T-helper 17 cell (primary cell): ENCODE measurements around the gene RAI14. TPM values are rescaled to one million over a fixed set of nuclear protein-coding genes. Genes with fewer than 3 reads are reported as not detected.
"Not testable (repeated sequence)": the region's sequence is repeated elsewhere in the genome, so short reads cannot be mapped to it uniquely, and the experiment has no call there.

Experiments used
- ATAC-seq: fragments of 150-1000 bp; cut with Tn5 transposase; 2 replicates; pipeline ENCODE4 v1.10.0; 2021; ENCODE audit warnings: mild to moderate bottlenecking, moderate library complexity
- DNase-seq, 3 donors: peaks; one replicate each; pipeline versions ENCODE4 v3.0.0 to v3.0.0-alpha.2; 2020 to 2021
- H3K9me3 ChIP-seq: one replicate; pipeline ENCODE4 v1.7.0; 2013; ENCODE audit warnings: low read length, mild to moderate bottlenecking; ENCODE audit not compliant: control insufficient read depth, poor library complexity, severe bottlenecking
- H3K27ac Mint-ChIP-seq: one replicate; pipeline ENCODE4 v1.8.0; 2022; ENCODE audit warnings: mild to moderate bottlenecking, moderate library complexity, mixed read lengths
- H3K27me3 Mint-ChIP-seq: one replicate; pipeline ENCODE4 v1.8.0; 2022; ENCODE audit warnings: mixed read lengths
- H3K36me3 Mint-ChIP-seq: one replicate; pipeline ENCODE4 v1.8.0; 2022; ENCODE audit warnings: low read depth, mixed read lengths
- H3K4me1 Mint-ChIP-seq: one replicate; pipeline ENCODE4 v1.8.0; 2022; ENCODE audit warnings: mild to moderate bottlenecking, mixed read lengths
- H3K4me3 Mint-ChIP-seq: one replicate; pipeline ENCODE4 v1.8.0; 2022; ENCODE audit warnings: mild to moderate bottlenecking, moderate library complexity, mixed read lengths
- total RNA-seq, 4 donors: library from RNA in 2 of 4; stranded (reverse) in 2 of 4; gene quantifications; one replicate each; pipeline ENCODE4 v1.2.3 and lab custom pipeline; 2022 to 2026

Gene RAI14
- total RNA-seq, 2 donors from 2014 or later: 2.0 to 3.1 TPM

DNA sequence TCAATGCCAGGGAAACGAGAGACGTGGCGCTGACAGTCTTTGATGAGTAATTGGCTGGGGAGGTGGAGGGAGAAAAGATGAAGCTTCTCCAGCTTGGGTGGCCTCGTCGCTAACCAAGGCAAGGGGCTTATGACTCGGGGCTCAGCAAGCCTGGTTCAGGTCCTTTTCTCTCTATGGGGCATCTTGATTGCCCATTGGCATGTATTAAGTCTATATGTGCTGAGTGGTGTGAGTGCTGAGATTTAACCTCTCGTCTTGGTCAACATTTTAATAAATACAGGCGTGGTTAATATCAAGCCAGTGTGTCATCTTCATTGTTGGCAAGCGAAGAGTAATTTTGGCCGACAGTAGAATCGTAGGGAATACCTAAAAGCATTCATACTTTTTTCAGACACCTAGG, 85.9 kb downstream of the RAI14 start:
- H3K4me3 Mint-ChIP-seq: no peak overlapping the region
- no peaks in the 10 kb centered on the region for H3K4me1 Mint-ChIP-seq

DNA sequence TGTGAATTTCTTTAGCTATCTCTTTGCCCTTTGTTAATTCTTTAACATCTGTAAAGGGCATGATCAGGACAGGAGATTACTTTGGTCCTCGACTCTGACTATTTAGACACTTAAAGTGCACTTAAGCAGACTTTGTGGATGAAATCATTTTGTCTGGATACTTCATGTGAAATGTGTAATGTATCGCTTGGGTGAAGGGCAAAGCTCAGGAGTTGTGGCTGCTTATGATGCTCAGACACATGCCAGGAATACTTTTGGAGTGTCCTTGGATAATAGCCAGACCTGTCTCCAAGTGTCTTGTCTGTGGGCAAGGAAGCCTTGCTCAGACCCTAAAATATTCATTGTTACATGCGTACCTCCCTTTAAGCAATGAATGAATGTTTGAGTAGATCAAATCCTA, 87.8 kb downstream of the RAI14 start:
- no peak overlapping the region for H3K4me3 Mint-ChIP-seq

More for the DNA sequence above, 85.9 kb downstream of the RAI14 start:
- no peaks in the 10 kb centered on the region for H3K9me3 ChIP-seq
- Mint-ChIP-seq H3K36me3 (no peaks in the 10 kb centered on the region), H3K27ac (peak overlapping the region; percentile 48), H3K27me3 (no peaks in the 10 kb centered on the region)
- ATAC-seq (no peak), DNase-seq (no peak)

DNA sequence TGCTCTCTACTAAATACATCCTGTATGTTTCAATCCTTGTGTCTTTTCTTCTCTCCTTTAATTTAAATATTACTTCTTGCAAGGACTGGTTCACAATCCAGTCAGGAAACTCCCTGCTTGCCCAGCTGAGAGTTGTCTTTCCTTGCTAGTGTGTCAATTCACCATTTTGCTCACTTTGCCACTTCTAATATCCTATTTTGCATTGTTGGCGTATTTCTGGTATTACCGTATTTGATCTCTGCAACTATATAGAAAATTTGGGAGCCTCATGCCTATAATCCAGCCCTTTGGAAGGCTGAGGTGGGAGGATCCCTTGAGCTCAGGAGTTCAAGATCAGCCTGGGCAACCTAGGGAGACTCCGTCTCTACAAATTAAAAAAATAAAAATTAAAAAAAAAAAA, 92.3 kb downstream of the RAI14 start:
- Mint-ChIP-seq H3K4me3 (no peak overlapping the region), H3K27ac (no peak overlapping the region), H3K36me3 (peaks cover 3% of the 10 kb centered on the region), H3K27me3 (no peaks in the 10 kb centered on the region), H3K4me1 (no peaks in the 10 kb centered on the region)
- DNase-seq: no peak
- no peaks in the 10 kb centered on the region for H3K9me3 ChIP-seq
- no peak for ATAC-seq

More for the DNA sequence above, 87.8 kb downstream of the RAI14 start:
- Mint-ChIP-seq H3K27me3 (no peaks in the 10 kb centered on the region), H3K27ac (no peak overlapping the region), H3K4me1 (no peaks in the 10 kb centered on the region), H3K36me3 (no peaks in the 10 kb centered on the region)
- no peak for DNase-seq
- no peak for ATAC-seq
- no peaks in the 10 kb centered on the region for H3K9me3 ChIP-seq

DNA sequence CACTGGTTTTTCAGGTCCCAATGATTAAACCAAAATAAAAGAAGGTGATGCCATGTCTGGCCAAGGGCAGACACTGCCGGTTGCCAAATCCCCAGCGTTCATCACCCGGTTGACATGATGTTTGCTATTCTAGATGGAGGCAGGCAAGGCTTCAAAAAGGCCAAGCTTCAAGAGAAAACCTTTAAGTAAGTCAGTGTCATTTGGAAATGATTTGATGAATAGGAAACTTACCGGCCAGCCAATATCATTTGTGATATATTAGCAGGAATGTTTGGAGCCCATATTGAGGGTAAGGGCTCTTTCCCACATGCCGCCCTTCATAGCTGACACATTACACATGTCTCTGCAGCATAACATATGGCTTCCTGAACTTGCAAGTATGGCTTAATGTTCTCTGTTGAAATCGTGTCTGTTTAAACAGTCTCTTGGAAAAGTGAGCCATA, 93.3 kb downstream of the RAI14 start:
- H3K9me3 ChIP-seq: no peaks in the 10 kb centered on the region
- Mint-ChIP-seq H3K27ac (no peak overlapping the region), H3K27me3 (no peaks in the 10 kb centered on the region), H3K36me3 (peaks cover 3% of the 10 kb centered on the region), H3K4me3 (no peak overlapping the region), H3K4me1 (no peaks in the 10 kb centered on the region)
- ATAC-seq: no peak
- no peak for DNase-seq

DNA sequence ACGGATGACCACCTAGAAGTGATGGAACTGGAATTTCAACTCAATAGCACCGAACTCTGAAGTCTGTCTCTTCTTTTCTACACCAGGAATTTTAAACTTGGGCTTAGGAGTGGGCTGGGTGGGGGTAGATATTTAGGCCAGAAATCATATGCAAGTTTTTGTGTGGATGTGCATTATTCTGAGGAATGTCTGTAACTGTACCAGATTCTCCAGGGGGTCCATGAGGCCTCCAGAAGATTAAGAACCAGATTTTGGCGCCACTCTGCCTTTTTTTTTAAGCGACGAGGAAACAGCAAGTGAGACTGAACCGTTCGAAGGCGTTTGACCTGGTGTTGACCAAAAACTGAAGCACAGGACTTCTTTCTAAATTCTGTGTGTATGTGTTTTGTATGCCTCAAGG, 94.1 kb downstream of the RAI14 start:
- no peak overlapping the region for H3K27ac Mint-ChIP-seq

DNA sequence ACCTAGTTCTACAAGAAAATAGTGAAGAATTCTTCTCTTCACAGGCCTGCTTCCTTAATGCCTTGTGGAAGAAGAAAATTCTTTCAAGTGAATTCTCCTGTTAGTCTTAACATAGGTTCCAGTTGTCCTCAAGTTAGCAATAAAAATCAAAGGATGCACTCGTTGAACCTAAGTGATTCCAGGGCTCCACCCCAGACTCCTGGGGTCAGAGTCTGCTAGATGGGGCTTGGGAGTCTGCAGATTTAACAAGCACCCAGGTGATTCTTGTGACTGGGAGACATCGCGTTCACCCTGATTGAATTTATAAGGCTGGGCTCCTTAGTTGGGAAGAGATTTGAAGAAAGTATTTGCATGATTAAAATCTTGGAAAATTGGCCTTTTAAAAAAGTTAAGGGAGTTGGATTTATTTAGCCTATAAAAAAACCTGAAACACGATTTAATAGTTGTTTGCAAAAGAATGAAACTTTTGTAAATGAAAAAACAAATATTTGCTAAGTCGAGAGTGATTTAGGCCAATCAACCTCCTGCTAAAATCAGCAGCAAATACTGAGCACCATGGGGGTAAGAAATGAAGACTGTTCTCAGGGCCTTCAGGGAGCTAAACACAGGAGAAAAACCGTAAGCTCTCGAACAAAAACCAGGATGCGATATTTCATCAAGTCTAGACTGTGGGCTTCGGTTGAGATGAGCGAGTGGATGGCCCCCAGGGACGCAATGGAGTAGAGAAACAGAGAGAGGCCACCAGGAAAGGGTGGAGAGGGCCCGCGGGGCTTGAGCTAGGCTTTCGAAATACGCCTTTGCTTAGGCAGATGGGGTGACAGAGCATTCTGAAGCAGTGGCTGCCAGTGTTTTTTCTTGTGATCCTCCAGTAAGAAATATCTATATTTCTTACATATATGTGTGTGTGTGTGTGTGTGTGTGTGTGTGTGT, 95.9 kb downstream of the RAI14 start:
- no peaks in the 10 kb centered on the region for H3K27me3 Mint-ChIP-seq
- H3K4me3 Mint-ChIP-seq: no peak overlapping the region
- peaks cover 3% of the 10 kb centered on the region for H3K36me3 Mint-ChIP-seq
- peak overlapping the region; percentile 14 for H3K27ac Mint-ChIP-seq
- no peaks in the 10 kb centered on the region for H3K4me1 Mint-ChIP-seq
- no peak for ATAC-seq
- DNase-seq: no peak
- H3K9me3 ChIP-seq: no peaks in the 10 kb centered on the region

More for the DNA sequence above, 94.1 kb downstream of the RAI14 start:
- no peak for ATAC-seq
- Mint-ChIP-seq H3K4me1 (no peaks in the 10 kb centered on the region), H3K4me3 (no peak overlapping the region), H3K27me3 (no peaks in the 10 kb centered on the region), H3K36me3 (peaks cover 3% of the 10 kb centered on the region)
- DNase-seq: no peak
- H3K9me3 ChIP-seq: no peaks in the 10 kb centered on the region

DNA sequence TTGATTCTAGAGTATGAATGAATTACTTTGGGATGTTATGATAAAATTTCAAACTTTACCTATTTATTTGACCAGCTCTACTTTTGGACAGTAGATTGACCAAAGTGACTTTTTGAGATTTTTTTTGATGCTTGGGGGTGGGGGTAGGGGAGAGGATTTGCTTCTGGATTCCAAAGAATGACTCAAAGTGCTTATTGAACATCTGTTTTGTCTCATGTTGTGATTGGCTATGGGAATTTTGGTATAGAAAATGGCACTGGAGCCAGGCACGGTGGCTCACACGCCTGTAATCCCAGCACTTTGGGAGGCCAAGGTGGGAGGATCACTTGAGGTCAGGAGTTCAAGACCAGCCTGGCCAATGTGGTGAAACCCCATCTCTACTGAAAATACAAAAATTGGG, 97.1 kb downstream of the RAI14 start:
- H3K36me3 Mint-ChIP-seq, H3K27me3 Mint-ChIP-seq, DNase-seq, H3K27ac Mint-ChIP-seq, H3K9me3 ChIP-seq, ATAC-seq, H3K4me3 Mint-ChIP-seq, H3K4me1 Mint-ChIP-seq: not testable (repeated sequence)

DNA sequence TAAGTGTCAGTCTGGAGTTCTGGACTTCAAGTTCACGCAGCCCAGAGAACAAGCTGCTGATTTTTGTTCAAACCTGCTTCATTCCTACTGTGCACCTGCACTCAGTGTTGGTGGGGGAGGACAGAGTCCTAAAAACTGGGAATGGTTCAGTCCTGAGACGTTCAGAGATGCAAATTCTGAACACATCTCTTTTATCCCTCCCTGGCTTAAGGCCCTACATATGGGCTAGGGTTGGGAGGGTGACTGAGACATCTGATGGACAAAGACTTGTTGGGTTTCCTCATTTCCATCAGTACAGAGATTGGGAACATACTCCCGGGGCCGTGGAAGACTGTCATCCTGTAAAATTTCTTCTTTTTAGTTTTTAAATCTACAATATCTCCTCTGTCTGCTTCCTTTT, 99.8 kb downstream of the RAI14 start:
- no peaks in the 10 kb centered on the region for H3K9me3 ChIP-seq
- no peak overlapping the region for H3K27ac Mint-ChIP-seq
- no peak for ATAC-seq
- H3K27me3 Mint-ChIP-seq: no peaks in the 10 kb centered on the region
- no peak overlapping the region for H3K4me3 Mint-ChIP-seq
- peaks cover 6% of the 10 kb centered on the region for H3K36me3 Mint-ChIP-seq
- H3K4me1 Mint-ChIP-seq: no peaks in the 10 kb centered on the region
- DNase-seq: no peak

DNA sequence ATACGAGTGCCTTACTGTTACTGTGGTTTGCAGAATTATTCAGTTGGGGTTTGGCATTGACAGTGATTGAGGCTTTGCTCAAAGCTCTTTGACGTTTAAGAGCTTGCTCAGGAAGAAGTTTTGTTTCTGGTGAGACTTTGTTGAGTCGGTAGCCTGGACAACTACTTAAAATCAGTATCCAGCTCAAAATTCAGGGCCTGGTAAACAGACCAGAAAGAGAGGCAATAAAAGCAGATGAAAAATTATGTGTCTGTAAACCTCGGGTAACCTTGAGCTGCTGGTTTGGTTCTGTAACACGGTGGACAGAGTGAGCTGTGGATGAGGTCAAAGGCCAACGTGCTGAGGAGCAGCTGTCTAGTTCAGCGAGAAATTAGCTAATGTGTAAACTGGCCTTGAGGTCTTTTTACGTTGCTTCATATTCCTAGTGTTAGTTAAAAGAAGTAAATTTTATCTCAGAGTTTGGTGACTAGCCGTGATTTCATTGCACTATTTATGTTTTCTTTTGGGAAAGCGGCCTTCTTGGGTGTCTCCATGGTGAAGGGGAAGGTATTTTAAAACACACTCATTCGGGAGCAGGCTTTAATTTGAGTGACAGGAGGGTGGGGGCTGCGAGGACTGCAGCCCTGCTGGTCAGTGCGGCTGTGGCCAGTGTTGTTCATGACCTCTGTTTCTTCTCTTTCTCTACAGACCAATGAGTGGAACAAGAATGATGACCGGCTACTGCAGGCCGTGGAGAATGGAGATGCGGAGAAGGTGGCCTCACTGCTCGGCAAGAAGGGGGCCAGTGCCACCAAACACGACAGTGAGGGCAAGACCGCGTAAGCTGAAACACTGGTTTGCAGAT, 100.9 kb downstream of the RAI14 start:
- DNase-seq (no peak), ATAC-seq (no peak)
- peaks cover 6% of the 10 kb centered on the region for H3K36me3 Mint-ChIP-seq
- no peaks in the 10 kb centered on the region for H3K9me3 ChIP-seq
- no peaks in the 10 kb centered on the region for H3K4me1 Mint-ChIP-seq
- no peak overlapping the region for H3K27ac Mint-ChIP-seq
- H3K4me3 Mint-ChIP-seq: no peak overlapping the region
- H3K27me3 Mint-ChIP-seq: no peaks in the 10 kb centered on the region

DNA sequence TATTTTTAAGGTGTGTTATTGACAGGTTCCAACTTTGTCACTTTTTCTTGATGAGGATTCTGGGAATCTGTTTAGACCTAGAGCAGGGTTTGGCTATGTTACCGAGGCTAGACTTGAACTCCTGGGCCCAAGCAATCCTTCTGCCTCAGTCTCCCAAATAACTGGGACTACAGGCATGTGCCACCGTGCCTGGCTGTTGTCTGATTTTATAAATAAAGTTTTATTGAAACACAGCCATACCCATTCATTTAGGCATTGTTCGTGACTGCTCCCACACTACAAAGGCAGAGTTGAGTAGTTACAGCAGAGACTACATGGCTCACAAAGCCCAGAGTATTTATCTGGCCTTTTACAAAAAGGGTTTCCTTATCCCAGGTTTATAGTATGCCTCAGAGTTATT, 102.4 kb downstream of the RAI14 start:
- H3K27me3 Mint-ChIP-seq: no peaks in the 10 kb centered on the region
- H3K27ac Mint-ChIP-seq: no peak overlapping the region
- no peaks in the 10 kb centered on the region for H3K4me1 Mint-ChIP-seq

DNA sequence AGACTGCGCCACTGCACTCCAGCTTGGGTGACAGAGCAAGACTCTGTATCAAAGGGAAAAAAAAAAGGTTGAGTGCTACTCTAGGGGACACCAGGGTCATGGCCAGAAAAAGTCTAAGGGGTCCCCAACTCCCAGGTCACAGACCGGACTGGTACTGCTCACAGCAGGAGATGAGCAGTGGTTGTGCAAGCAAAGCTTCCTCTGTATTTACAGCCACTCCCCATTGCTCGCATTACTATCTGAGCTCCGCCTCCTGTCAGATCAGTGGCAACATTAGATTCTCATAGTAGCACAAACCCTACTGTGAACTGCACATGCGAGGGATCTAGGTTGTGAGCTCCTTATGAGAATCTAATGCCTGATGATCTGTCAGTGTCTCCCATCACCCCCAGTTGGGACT, 103.1 kb downstream of the RAI14 start:
- ATAC-seq: not testable (repeated sequence)

More for the DNA sequence above, 102.4 kb downstream of the RAI14 start:
- peaks cover 10% of the 10 kb centered on the region for H3K36me3 Mint-ChIP-seq
- H3K4me3 Mint-ChIP-seq: no peak overlapping the region
- no peak for DNase-seq
- no peak for ATAC-seq
- no peaks in the 10 kb centered on the region for H3K9me3 ChIP-seq

DNA sequence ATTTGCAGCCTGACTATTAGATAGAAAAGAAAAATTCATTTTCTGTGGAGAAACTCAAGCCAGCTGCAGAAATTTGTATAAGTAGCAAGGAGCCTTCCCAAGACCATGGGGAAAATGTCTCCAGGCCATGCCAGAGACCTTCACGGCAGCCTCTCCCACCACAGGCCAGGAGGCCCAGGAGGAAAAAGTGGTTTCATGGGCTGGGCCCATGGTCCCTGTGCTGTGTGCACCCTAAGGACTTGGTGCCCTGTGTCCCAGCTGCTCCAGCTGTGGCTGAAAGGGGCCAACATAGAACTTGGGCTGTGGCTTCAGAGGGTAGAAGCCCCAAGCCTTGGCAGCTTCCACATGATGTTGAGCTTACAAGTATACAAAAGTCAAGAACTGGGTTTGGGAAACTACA, 109.5 kb downstream of the RAI14 start:
- Mint-ChIP-seq H3K4me1 (no peaks in the 10 kb centered on the region), H3K4me3 (no peak overlapping the region), H3K36me3 (peaks cover 10% of the 10 kb centered on the region), H3K27ac (no peak overlapping the region), H3K27me3 (peaks cover 7% of the 10 kb centered on the region)
- no peaks in the 10 kb centered on the region for H3K9me3 ChIP-seq
- ATAC-seq (no peak), DNase-seq (no peak)

More for the DNA sequence above, 103.1 kb downstream of the RAI14 start:
- not testable (repeated sequence) for H3K4me1 Mint-ChIP-seq, H3K27ac Mint-ChIP-seq, H3K4me3 Mint-ChIP-seq, H3K27me3 Mint-ChIP-seq, H3K36me3 Mint-ChIP-seq, DNase-seq, H3K9me3 ChIP-seq

DNA sequence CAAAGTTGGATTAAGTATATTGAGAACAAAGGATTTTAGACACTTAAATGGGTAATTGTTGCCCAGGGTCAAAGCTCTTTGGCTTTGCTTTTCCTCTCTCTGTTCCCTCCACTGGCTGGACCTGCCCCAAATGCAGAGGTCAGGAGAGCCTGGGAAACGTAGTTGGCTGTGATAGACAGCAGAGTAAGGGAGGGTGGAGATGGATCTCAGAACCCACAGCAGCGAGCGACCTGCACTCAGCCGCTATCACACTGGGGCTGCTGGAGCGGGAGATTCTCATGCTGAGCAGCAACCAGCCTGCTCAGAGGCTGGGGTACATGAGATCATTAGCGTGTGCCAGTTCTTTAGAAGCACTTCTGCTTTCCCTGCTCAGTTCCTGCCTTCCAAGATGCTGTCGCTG, 111.1 kb downstream of the RAI14 start:
- peaks cover 4% of the 10 kb centered on the region for H3K36me3 Mint-ChIP-seq
- H3K4me3 Mint-ChIP-seq: no peak overlapping the region
- no peak for DNase-seq
- ATAC-seq: no peak
- no peak overlapping the region for H3K27ac Mint-ChIP-seq
- H3K27me3 Mint-ChIP-seq: peaks cover 7% of the 10 kb centered on the region
- no peaks in the 10 kb centered on the region for H3K4me1 Mint-ChIP-seq
- H3K9me3 ChIP-seq: no peaks in the 10 kb centered on the region
